Thoracic aorta endothelial cell (primary cell): Measurements from ENCODE around the gene PHOSPHO2. TPM values are rescaled to one million over a fixed set of nuclear protein-coding genes. Genes with fewer than 3 reads are reported as not detected.

Experiments
- small RNA-seq: library from RNA; depleted of rRNA; stranded (forward); fragments of <200 nt; gene quantifications from one replicate; pipeline ENCODE3, GENCODE V24; 2012
- total RNA-seq: library from RNA; depleted of rRNA; stranded (reverse); fragments of >200 nt; gene quantifications from 2 replicates; pipeline ENCODE4 v1.2.3, GENCODE V29; 2012

The PHOSPHO2 gene, protein sequence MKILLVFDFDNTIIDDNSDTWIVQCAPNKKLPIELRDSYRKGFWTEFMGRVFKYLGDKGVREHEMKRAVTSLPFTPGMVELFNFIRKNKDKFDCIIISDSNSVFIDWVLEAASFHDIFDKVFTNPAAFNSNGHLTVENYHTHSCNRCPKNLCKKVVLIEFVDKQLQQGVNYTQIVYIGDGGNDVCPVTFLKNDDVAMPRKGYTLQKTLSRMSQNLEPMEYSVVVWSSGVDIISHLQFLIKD
- 1.9 and 3.7 TPM in 2 replicates for total RNA-seq

DNA sequence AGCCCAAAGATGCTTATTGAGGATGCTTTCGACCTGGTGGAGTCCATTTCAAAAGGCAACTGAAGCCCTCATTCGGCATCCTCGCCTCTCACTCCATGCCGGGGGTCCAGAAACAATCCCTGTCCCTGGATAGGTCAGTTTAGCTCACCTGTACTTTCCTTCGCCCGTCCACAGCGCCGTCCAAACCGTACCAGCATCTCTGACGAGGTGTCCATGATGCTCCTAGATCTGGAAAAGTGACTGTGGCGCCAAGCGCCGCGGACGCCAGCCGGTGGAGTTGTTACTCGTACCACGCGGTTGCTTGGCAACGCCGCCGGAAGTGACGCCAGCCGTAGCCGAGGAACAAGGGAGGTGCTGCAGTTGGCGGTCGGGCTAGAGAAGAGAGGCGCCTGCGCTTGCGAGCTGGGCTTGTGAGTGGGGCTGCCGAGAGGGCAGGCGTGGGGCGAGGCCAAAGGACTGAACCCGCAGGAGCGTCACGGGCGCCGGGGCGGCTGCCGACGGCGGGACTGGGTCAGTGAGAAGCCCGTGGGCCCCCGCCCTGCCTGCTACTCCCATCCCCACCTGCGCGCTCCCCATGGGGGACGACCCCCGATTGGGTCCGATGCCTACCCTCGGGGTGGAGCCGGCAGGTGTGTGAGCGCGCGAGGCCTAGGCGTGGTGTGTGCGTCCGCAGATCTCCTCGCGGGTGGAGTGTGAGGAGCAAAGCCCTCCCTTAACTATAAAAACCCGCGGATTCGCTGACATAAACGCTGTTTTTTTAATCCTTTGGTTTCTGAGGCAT, at the start of gene PHOSPHO2, which contains the start of gene CFAP210:
Gene PHOSPHO2 (plus strand): TSS at position 357 of the 781 bp plus-strand sequence. CDS start 6,503 bp downstream, outside the sequence.
Gene CFAP210 (minus strand): TSS at position 293 of the 781 bp plus-strand sequence. CDS start 78 bp downstream, at position 215.

Small RNAs within 50 kb of the gene (small RNA-seq; reads per million reads assigned to genes)
- not detected for gene RF00432

Other genes starting within 250 kb of the PHOSPHO2 start
- 5.1 and 6.3 TPM in 2 replicates for gene BBS5, start 215.0 kb upstream of the PHOSPHO2 start, total RNA-seq
- 0.29 and 0.40 TPM in 2 replicates for gene KLHL41, start 184.8 kb upstream of the PHOSPHO2 start, total RNA-seq
- gene FASTKD1, start 120.6 kb upstream of the PHOSPHO2 start, total RNA-seq: 31.9 and 43.7 TPM in 2 replicates
- 36.6 and 39.6 TPM in 2 replicates for gene PPIG, start 110.1 kb upstream of the PHOSPHO2 start, total RNA-seq
- not detected in 2 replicates for gene CFAP210, start 64 bp upstream of the PHOSPHO2 start, total RNA-seq
- 12.0 and 14.7 TPM in 2 replicates for gene KLHL23, start 39.4 kb downstream of the PHOSPHO2 start, total RNA-seq
- gene SSB, start 104.4 kb downstream of the PHOSPHO2 start, total RNA-seq: 171 and 181 TPM in 2 replicates
- gene METTL5, start 130.4 kb downstream of the PHOSPHO2 start, total RNA-seq: 58.8 and 62.8 TPM in 2 replicates
- gene UBR3, start 133.0 kb downstream of the PHOSPHO2 start, total RNA-seq: 66.2 and 73.7 TPM in 2 replicates